NCI-H146 treated with DMSO at 0.1 percent for 48 hours (cell line): ENCODE data around the gene PIMREG.

ENCODE experiments used
- DNase-seq: peaks from one replicate; lab custom pipeline; 2025; ENCODE audit not compliant: unreplicated experiment; lab: John Stamatoyannopoulos, UW

Gene PIMREG

GRCh38 chr17:6443692-6444570, at the start of gene PIMREG:
PIMREG (plus strand) TSS chr17:6444455; CDS start chr17:6445111, 656 bp downstream.
- peak; percentile 91 for DNase-seq

GRCh38 chr17:6398955-6399354, 45.3 kb upstream of the PIMREG start:
- DNase-seq: no peak

GRCh38 chr17:6402258-6402657, 42.0 kb upstream of the PIMREG start:
- no peak for DNase-seq

GRCh38 chr17:6408276-6408675, 36.0 kb upstream of the PIMREG start:
- DNase-seq: no peak

GRCh38 chr17:6408735-6409134, 35.5 kb upstream of the PIMREG start:
- no peak for DNase-seq

GRCh38 chr17:6413065-6413464, 31.2 kb upstream of the PIMREG start:
- DNase-seq: peak; percentile 65

GRCh38 chr17:6415616-6416015, 28.6 kb upstream of the PIMREG start:
- no peak for DNase-seq

- DNase-seq: peak; percentile 93
These were observed 24.0 kb upstream of the PIMREG start for GRCh38 chr17:6420173-6420641.

- DNase-seq: peak; percentile 68
These were observed 22.3 kb upstream of the PIMREG start for GRCh38 chr17:6421700-6422604.

GRCh38 chr17:6422654-6423241, 21.5 kb upstream of the PIMREG start:
- DNase-seq: no peak

- no peak for DNase-seq
These were observed 20.3 kb upstream of the PIMREG start for GRCh38 chr17:6423931-6424330.

- no peak for DNase-seq
These were observed 18.8 kb upstream of the PIMREG start for GRCh38 chr17:6425407-6425806.

- DNase-seq: no peak
These were observed 17.7 kb upstream of the PIMREG start for GRCh38 chr17:6426356-6427101.

GRCh38 chr17:6427279-6427781, 16.9 kb upstream of the PIMREG start:
- DNase-seq: no peak

GRCh38 chr17:6428207-6428965, 15.9 kb upstream of the PIMREG start:
- no peak for DNase-seq

- no peak for DNase-seq
These were observed 15.0 kb upstream of the PIMREG start for GRCh38 chr17:6429266-6429665.

- no peak for DNase-seq
These were observed 13.5 kb upstream of the PIMREG start for GRCh38 chr17:6430769-6431168.

- DNase-seq: no peak
These were observed 9.2 kb upstream of the PIMREG start, which contains the start of gene AIPL1 for GRCh38 chr17:6435051-6435450. AIPL1 (minus strand) TSS chr17:6435121; CDS start chr17:6435104, 17 bp downstream.

- peak; percentile 61 for DNase-seq
These were observed 8.3 kb upstream of the PIMREG start for GRCh38 chr17:6435968-6436367.

- peak; percentile 49 for DNase-seq
These were observed 6.8 kb upstream of the PIMREG start for GRCh38 chr17:6437466-6437865.
